GM23248 (cell line): ENCODE results near the gene PNPT1. TPM values are rescaled to one million over a fixed set of nuclear protein-coding genes. Genes with fewer than 3 reads are reported as not detected.
A peak's percentile ranks its signal among the peaks of the same experiment; 100 is the strongest.
"Not testable (repeated sequence)": the region's sequence is repeated elsewhere in the genome, so short reads cannot be mapped to it uniquely, and the experiment has no call there.

Source experiments
- DNase-seq: peaks from one replicate; pipeline ENCODE4 v3.0.0-alpha.2; 2015
- H2AFZ ChIP-seq: fragments of 200-600 bp; sonication (generic); 2 replicates; pipeline ENCODE4 v1.6.1; 2016; ENCODE audit warnings: antibody characterized with exemption
- H3F3A ChIP-seq: fragments of 200-600 bp; sonication (generic); 2 replicates; pipeline ENCODE4 v1.6.1; 2016; ENCODE audit warnings: mild to moderate bottlenecking, antibody characterized with exemption, mixed run types; ENCODE audit not compliant: insufficient read depth
- H3K27ac ChIP-seq: fragments of 200-600 bp; sonication (generic); 2 replicates; pipeline ENCODE4 v1.5.1; 2016; ENCODE audit warnings: mild to moderate bottlenecking
- H3K27me3 ChIP-seq: fragments of 200-600 bp; sonication (generic); replicated peaks from 2 replicates; pipeline ENCODE4 v1.6.1; 2016; ENCODE audit warnings: mild to moderate bottlenecking; ENCODE audit not compliant: insufficient read depth
- H3K36me3 ChIP-seq: fragments of 200-600 bp; sonication (generic); 2 replicates; pipeline ENCODE4 v1.6.1; 2016; ENCODE audit warnings: low read depth, mild to moderate bottlenecking
- H3K4me1 ChIP-seq: fragments of 200-600 bp; sonication (generic); 2 replicates; pipeline ENCODE4 v1.6.1; 2016; ENCODE audit warnings: mild to moderate bottlenecking; ENCODE audit not compliant: insufficient read depth
- H3K4me2 ChIP-seq: fragments of 200-600 bp; sonication (generic); one replicate; pipeline ENCODE4 v1.6.1; 2016; ENCODE audit warnings: mild to moderate bottlenecking; ENCODE audit not compliant: unreplicated experiment
- H3K4me3 ChIP-seq: fragments of 200-600 bp; sonication (generic); 2 replicates; pipeline ENCODE4 v1.5.1; 2016; ENCODE audit warnings: mild to moderate bottlenecking
- H3K79me2 ChIP-seq: fragments of 200-600 bp; sonication (generic); 2 replicates; pipeline ENCODE4 v1.6.1; 2016; ENCODE audit warnings: mild to moderate bottlenecking; ENCODE audit not compliant: insufficient read depth
- H3K9ac ChIP-seq: fragments of 200-600 bp; sonication (generic); 2 replicates; pipeline ENCODE4 v1.6.1; 2016; ENCODE audit warnings: mild to moderate bottlenecking
- H3K9me2 ChIP-seq: fragments of 200-600 bp; sonication (generic); 2 replicates; pipeline ENCODE4 v1.6.1; 2016; ENCODE audit warnings: mixed run types, mild to moderate bottlenecking, moderate library complexity; ENCODE audit not compliant: insufficient read depth
- H3K9me3 ChIP-seq: fragments of 200-600 bp; sonication (generic); one replicate; pipeline ENCODE4 v1.6.1; 2017; ENCODE audit warnings: low read depth
- H4K20me1 ChIP-seq: fragments of 200-600 bp; sonication (generic); 2 replicates; pipeline ENCODE4 v1.6.0; 2016; ENCODE audit not compliant: insufficient read depth
- EZH2 ChIP-seq: fragments of 200-600 bp; sonication (generic); IDR thresholded peaks from 2 replicates; pipeline ENCODE4 v1.6.1; 2018; ENCODE audit warnings: antibody characterized with exemption, mild to moderate bottlenecking; ENCODE audit not compliant: insufficient read depth, poor library complexity, severe bottlenecking
- EZH2phosphoT487 ChIP-seq: fragments of 200-600 bp; sonication (generic); IDR thresholded peaks from 2 replicates; pipeline ENCODE4 v1.6.1; 2018; ENCODE audit warnings: antibody characterized with exemption, moderate library complexity, mild to moderate bottlenecking, low read depth; ENCODE audit not compliant: insufficient read depth
- WGBS, 2 experiments: methylation state at CpG; one replicate each; pipeline ENCODE4 v1.1.6; 2015 to 2017; ENCODE audit warnings: low lambda C conversion rate in 2 of 2, low coverage in 1 of 2; ENCODE audit errors: missing lambda C conversion rate in 2 of 2; 5-methylcytosine and 5-hydroxymethylcytosine counted together
- in situ Hi-C: fragments of 300-500 bp; cut with MboI; formaldehyde crosslinking; loops from 2 replicates; pipeline ENCODE4 v1.15.0; 2020
- polyA plus RNA-seq: library from polyadenylated mRNA; unstranded; fragments of >200 nt; fragmentation: Nextera tagmentation; extraction: Ambion mirVana; gene quantifications from 2 replicates; pipeline ENCODE4 v1.2.1, GENCODE V29; 2016
- total RNA-seq: library from RNA; depleted of rRNA; stranded (reverse); fragments of >200 nt; shearing (Covaris generic); gene quantifications from 2 replicates; pipeline ENCODE4 v1.2.3, GENCODE V29; 2014; rRNA removed

The PNPT1 gene
- total RNA-seq (17.3 and 33.9 TPM in 2 replicates), polyA plus RNA-seq (20.6 and 21.9 TPM in 2 replicates)

- Histone ChIP-seq H3K4me3 (peak within 1 kb of the TSS; percentile 97), H3K4me2 (peak within 1 kb of the TSS; percentile 84), H3K27me3 (no peaks in the 10 kb centered on the region), H3F3A (no peaks in the 10 kb centered on the region), H3K9ac (peak within 1 kb of the TSS; percentile 75), H2AFZ (peak within 1 kb of the TSS; percentile 95), H3K27ac (no peak within 1 kb of the TSS), H3K9me2 (no peaks in the 10 kb centered on the region), H4K20me1 (no peaks in the 10 kb centered on the region), H3K79me2 (peaks cover 55% of the 10 kb centered on the region), H3K4me1 (peaks cover 22% of the 10 kb centered on the region), H3K9me3 (no peaks in the 10 kb centered on the region), H3K36me3 (no peaks in the 10 kb centered on the region)
- TF ChIP-seq EZH2 (no peak), EZH2phosphoT487 (no peak)
- DNase-seq, result peak; percentile 97
- in situ Hi-C loops, result no loop called here
- WGBS, 2 experiments, result 1% methylated on average over 54 to 56 of the region's 56 CpGs
These were observed at the start of gene PNPT1 for GRCh38 chr2:55693181-55694125. PNPT1 (minus strand) TSS chr2:55693844; CDS start chr2:55693823, 21 bp downstream.

GRCh38 chr2:55742996-55743395 is 49.4 kb upstream of the PNPT1 start:
- H3K4me2 ChIP-seq, result peak overlapping the region; percentile 12
- no peak for TF ChIP-seq EZH2
- TF ChIP-seq EZH2phosphoT487, result no peak
- in situ Hi-C loops, result no loop called here
- H3K79me2 ChIP-seq, result no peaks in the 10 kb centered on the region
- H3F3A ChIP-seq, result peaks cover 23% of the 10 kb centered on the region
- H3K4me3 ChIP-seq, result no peak overlapping the region
- H4K20me1 ChIP-seq, result no peaks in the 10 kb centered on the region
- H3K27ac ChIP-seq, result peak overlapping the region; percentile 60
- no peaks in the 10 kb centered on the region for H3K9me2 ChIP-seq
- H3K4me1 ChIP-seq, result peaks cover 10% of the 10 kb centered on the region
- no peaks in the 10 kb centered on the region for H3K36me3 ChIP-seq
- WGBS, 2 experiments, result 68 to 73% methylated on average over 3 of the region's 3 CpGs
- 0 out of 2 replicates have a peak overlapping the region, but pooled peaks have one; percentile 3 for H2AFZ ChIP-seq
- H3K9ac ChIP-seq, result 0 out of 2 replicates have a peak overlapping the region, but pooled peaks have one; percentile 1
- no peak for DNase-seq
- peaks cover 9% of the 10 kb centered on the region for H3K9me3 ChIP-seq
- no peaks in the 10 kb centered on the region for H3K27me3 ChIP-seq

- H4K20me1 ChIP-seq, H3K9me2 ChIP-seq, H3K27me3 ChIP-seq, H3K36me3 ChIP-seq, H3K9me3 ChIP-seq, H3K4me2 ChIP-seq, in situ Hi-C loops, H3K4me3 ChIP-seq, H3K79me2 ChIP-seq, H3K27ac ChIP-seq, H2AFZ ChIP-seq, H3K9ac ChIP-seq: not testable (repeated sequence)
- peak; percentile 56 for DNase-seq
- WGBS, 2 experiments, result 58 to 71% methylated on average over 2 to 5 of the region's 5 CpGs
- Histone ChIP-seq H3K4me1 (peaks cover 30% of the 10 kb centered on the region), H3F3A (peaks cover 13% of the 10 kb centered on the region)
These were observed 42.4 kb upstream of the PNPT1 start for GRCh38 chr2:55736019-55736536.

- no peak overlapping the region for H3K4me3 ChIP-seq
- H2AFZ ChIP-seq, result no peak overlapping the region
- peaks cover 30% of the 10 kb centered on the region for H3K4me1 ChIP-seq
- peaks cover 13% of the 10 kb centered on the region for H3F3A ChIP-seq
- H3K79me2 ChIP-seq, result no peaks in the 10 kb centered on the region
- H4K20me1 ChIP-seq, result no peaks in the 10 kb centered on the region
- H3K9me3 ChIP-seq, result no peaks in the 10 kb centered on the region
- H3K4me2 ChIP-seq, result no peak overlapping the region
- DNase-seq, result no peak
- H3K9me2 ChIP-seq, result no peaks in the 10 kb centered on the region
- no peak overlapping the region for H3K9ac ChIP-seq
- no peaks in the 10 kb centered on the region for H3K27me3 ChIP-seq
- H3K27ac ChIP-seq, result no peak overlapping the region
- 73 to 89% methylated on average over 1 of the region's 1 CpG for WGBS, 2 experiments
- TF ChIP-seq EZH2 (no peak), EZH2phosphoT487 (no peak)
- in situ Hi-C loops, result no loop called here
- no peaks in the 10 kb centered on the region for H3K36me3 ChIP-seq
These were observed 41.1 kb upstream of the PNPT1 start for GRCh38 chr2:55734726-55735125.
